B cell (primary cell): ENCODE data around the gene ZNF438. TPM values are rescaled to one million over a fixed set of nuclear protein-coding genes. Genes with fewer than 3 reads are reported as not detected.

ENCODE experiments used
- ATAC-seq: fragments of 200-7000 bp; cut with Tn5 transposase; one replicate; pipeline ENCODE4 v1.10.0; 2021; ENCODE audit warnings: low read depth, mild to moderate bottlenecking, moderate number of reproducible peaks, moderate library complexity
- CTCF ChIA-PET: fragments of 350-600 bp; sonication (Branson Sonifier 250); formaldehyde crosslinking; loops from one replicate; lab custom pipeline; 2021; ENCODE audit warnings: antibody characterized with exemption, inconsistent platforms; lab: Charles Lee
- POLR2A ChIA-PET: fragments of 350-600 bp; sonication (Branson Sonifier 250); formaldehyde crosslinking; loops from one replicate; lab custom pipeline; 2021; ENCODE audit warnings: antibody characterized with exemption; lab: Charles Lee
- DNase-seq: peaks from one replicate; pipeline ENCODE4 v3.0.0; 2013
- H2AFZ ChIP-seq: 2 replicates; pipeline ENCODE4 v1.6.1; 2012; ENCODE audit warnings: mild to moderate bottlenecking, low read depth, low read length; ENCODE audit not compliant: insufficient read depth, poor library complexity, severe bottlenecking
- H3K27ac ChIP-seq, 2 donors: 1 replicate in 1 of 2; 2 replicates in 1 of 2; pipeline ENCODE4 v1.5.1; 2012 to 2013; ENCODE audit warnings: low read length in 2 of 2, mild to moderate bottlenecking in 2 of 2, moderate library complexity in 1 of 2
- H3K27me3 ChIP-seq, 4 experiments: fragments of 200-600 bp in 1 of 4; sonication (generic) in 1 of 4; replicated peaks in 1 of 4; 1 replicate in 2 of 4; 2 replicates in 2 of 4; pipeline versions ENCODE4 v1.6.1 to v1.7.0; 2013 to 2016; ENCODE audit warnings: low read length in 3 of 4, mild to moderate bottlenecking in 2 of 4, mixed read lengths in 1 of 4, moderate library complexity in 1 of 4; ENCODE audit not compliant: insufficient read depth in 4 of 4, control insufficient read depth in 3 of 4; ENCODE audit errors: control extremely low read depth in 1 of 4
- H3K36me3 ChIP-seq, 2 experiments: replicated peaks in 1 of 2; 1 replicate in 1 of 2; 2 replicates in 1 of 2; pipeline versions ENCODE4 v1.6.1 to v1.7.1; 2013; ENCODE audit warnings: low read length in 1 of 2; ENCODE audit not compliant: insufficient read depth in 2 of 2, control insufficient read depth in 1 of 2; ENCODE audit errors: control extremely low read depth in 1 of 2, extremely low read depth in 1 of 2
- H3K4me1 ChIP-seq, 2 donors: fragments of 200-600 bp in 1 of 2; sonication (generic) in 1 of 2; 1 replicate in 1 of 2; 2 replicates in 1 of 2; pipeline versions ENCODE4 v1.5.1 to v1.6.1; 2013 to 2017; ENCODE audit warnings: low read length in 2 of 2; ENCODE audit not compliant: control insufficient read depth in 2 of 2, insufficient read depth in 2 of 2
- H3K4me2 ChIP-seq: replicated peaks from 2 replicates; pipeline ENCODE3; 2012; ENCODE audit warnings: mild to moderate bottlenecking, low read depth, low read length; ENCODE audit not compliant: poor library complexity, severe bottlenecking
- H3K4me3 ChIP-seq, 5 experiments: fragments of 200-600 bp in 1 of 5; sonication (generic) in 1 of 5; 1 replicate in 3 of 5; 2 replicates in 2 of 5; pipeline versions ENCODE4 v1.5.1 to v1.7.0; 2011 to 2016; ENCODE audit warnings: low read length in 4 of 5, mild to moderate bottlenecking in 4 of 5, low read depth in 2 of 5, control low read depth in 1 of 5, moderate library complexity in 1 of 5; ENCODE audit not compliant: insufficient read depth in 1 of 5; ENCODE audit errors: control extremely low read depth in 1 of 5, extremely low read depth in 1 of 5
- H3K79me2 ChIP-seq: fragments of 200-600 bp; sonication (generic); one replicate; pipeline ENCODE4 v1.6.0; 2016; ENCODE audit warnings: low read length; ENCODE audit not compliant: control insufficient read depth, insufficient read depth
- H3K9ac ChIP-seq: fragments of 200-600 bp; sonication (generic); 2 replicates; pipeline ENCODE4 v1.6.1; 2017; ENCODE audit warnings: mild to moderate bottlenecking, low read length, moderate library complexity
- H3K9me3 ChIP-seq, 3 donors: one replicate each; pipeline versions ENCODE4 v1.6.1 to v1.7.1; 2013; ENCODE audit warnings: low read length in 2 of 3; ENCODE audit not compliant: control insufficient read depth in 2 of 3, insufficient read depth in 1 of 3; ENCODE audit errors: control extremely low read depth in 1 of 3
- H4K20me1 ChIP-seq: 2 replicates; pipeline ENCODE4 v1.6.0; 2012; ENCODE audit warnings: mild to moderate bottlenecking, low read length; ENCODE audit not compliant: insufficient read depth, control insufficient read depth, poor library complexity, severe bottlenecking
- H3K27ac Mint-ChIP-seq: one replicate; pipeline ENCODE4 v1.8.0; 2021; ENCODE audit warnings: mixed read lengths
- H3K27me3 Mint-ChIP-seq: one replicate; pipeline ENCODE4 v1.8.0; 2021; ENCODE audit warnings: mixed read lengths
- H3K4me1 Mint-ChIP-seq: one replicate; pipeline ENCODE4 v1.8.0; 2021; ENCODE audit warnings: mixed read lengths
- H3K4me3 Mint-ChIP-seq: one replicate; pipeline ENCODE4 v1.8.0; 2021; ENCODE audit warnings: mixed read lengths
- H3K9me3 Mint-ChIP-seq: one replicate; pipeline ENCODE4 v1.8.0; 2022; ENCODE audit warnings: mixed read lengths; ENCODE audit not compliant: insufficient read depth
- EZH2 ChIP-seq: IDR thresholded peaks from 2 replicates; pipeline ENCODE4 v1.6.1; 2012; ENCODE audit warnings: borderline replicate concordance, low read depth, mild to moderate bottlenecking, moderate library complexity, low read length; ENCODE audit not compliant: insufficient read depth, poor library complexity, severe bottlenecking
- WGBS: methylation state at CpG from one replicate; pipeline ENCODE4 v1.1.5; 2013; ENCODE audit warnings: missing lambda C conversion rate; ENCODE audit not compliant: insufficient coverage; 5-methylcytosine and 5-hydroxymethylcytosine counted together
- intact Hi-C: fragments of 100-400 bp; cut with micrococcal nuclease; formaldehyde crosslinking; loops from one replicate; pipeline ENCODE4 v1.10.0; 2022
- polyA plus RNA-seq: library from polyadenylated mRNA; depleted of rRNA; stranded (reverse); fragments of >200 nt; gene quantifications from 2 replicates; pipeline ENCODE4 v1.2.3, GENCODE V29; 2012
- total RNA-seq, 2 donors: library from RNA; stranded (reverse); fragments of 120-200 nt in 1 of 2; gene quantifications; 1 replicate in 1 of 2; 2 replicates in 1 of 2; pipeline versions ENCODE4 v1.2.3 to v1.2.4, GENCODE V29; 2013 to 2022
- TF ChIP-seq, protein P1 (sequence below): fragments of 200-600 bp; IDR thresholded peaks from one replicate; pipeline ENCODE4 v1.8.0; 2022; ENCODE audit warnings: antibody characterized with exemption, mild to moderate bottlenecking

ZNF438 gene
- total and polyA plus RNA-seq, 2 donors (not counting 1 experiment from before 2014, with no cell fraction given), result 2.0 to 3.7 TPM

DNA sequence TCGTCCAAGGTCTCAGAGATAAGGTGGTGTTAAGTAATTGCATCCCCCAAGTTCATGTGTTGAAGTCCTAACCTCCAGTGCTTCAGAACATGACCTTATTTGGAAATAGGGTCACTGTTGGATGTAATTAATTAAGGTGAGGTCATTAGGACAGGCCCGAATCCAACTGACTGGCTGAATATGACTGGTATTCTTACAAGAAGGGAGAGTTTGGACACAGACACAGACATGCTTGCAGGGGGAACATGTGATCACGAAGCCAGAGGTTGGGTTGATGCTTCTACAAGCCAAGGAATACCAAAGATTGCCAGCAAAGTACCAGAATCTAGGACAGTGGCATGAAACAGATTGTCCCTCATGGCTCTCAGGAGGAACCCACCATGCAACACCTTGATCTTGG lies 228.6 kb downstream of the ZNF438 start:
- WGBS, result 100% methylated on average over 2 of the region's 3 CpGs
- Mint-ChIP-seq H3K4me3 (no peak overlapping the region), H3K27me3 (peaks cover 3% of the 10 kb centered on the region), H3K9me3 (no peaks in the 10 kb centered on the region), H3K4me1 (no peaks in the 10 kb centered on the region), H3K27ac (no peak overlapping the region)
- H3K9ac ChIP-seq, result no peak overlapping the region
- ATAC-seq, result no peak
- no peaks in the 10 kb centered on the region for H3K79me2 ChIP-seq
- H3K27me3 ChIP-seq, result no peaks in the 10 kb centered on the region
- no peaks in the 10 kb centered on the region for H3K4me1 ChIP-seq
- no peak overlapping the region for H3K4me2 ChIP-seq
- no peaks in the 10 kb centered on the region for H3K9me3 ChIP-seq
- POLR2A ChIA-PET, result no interaction called here
- CTCF ChIA-PET, result no interaction called here
- no peak overlapping the region for H2AFZ ChIP-seq
- intact Hi-C loops, result no loop called here
- no peak for DNase-seq
- TF ChIP-seq EZH2, result no peak
- TF ChIP-seq, protein P1, sequence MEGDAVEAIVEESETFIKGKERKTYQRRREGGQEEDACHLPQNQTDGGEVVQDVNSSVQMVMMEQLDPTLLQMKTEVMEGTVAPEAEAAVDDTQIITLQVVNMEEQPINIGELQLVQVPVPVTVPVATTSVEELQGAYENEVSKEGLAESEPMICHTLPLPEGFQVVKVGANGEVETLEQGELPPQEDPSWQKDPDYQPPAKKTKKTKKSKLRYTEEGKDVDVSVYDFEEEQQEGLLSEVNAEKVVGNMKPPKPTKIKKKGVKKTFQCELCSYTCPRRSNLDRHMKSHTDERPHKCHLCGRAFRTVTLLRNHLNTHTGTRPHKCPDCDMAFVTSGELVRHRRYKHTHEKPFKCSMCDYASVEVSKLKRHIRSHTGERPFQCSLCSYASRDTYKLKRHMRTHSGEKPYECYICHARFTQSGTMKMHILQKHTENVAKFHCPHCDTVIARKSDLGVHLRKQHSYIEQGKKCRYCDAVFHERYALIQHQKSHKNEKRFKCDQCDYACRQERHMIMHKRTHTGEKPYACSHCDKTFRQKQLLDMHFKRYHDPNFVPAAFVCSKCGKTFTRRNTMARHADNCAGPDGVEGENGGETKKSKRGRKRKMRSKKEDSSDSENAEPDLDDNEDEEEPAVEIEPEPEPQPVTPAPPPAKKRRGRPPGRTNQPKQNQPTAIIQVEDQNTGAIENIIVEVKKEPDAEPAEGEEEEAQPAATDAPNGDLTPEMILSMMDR, result no peak
- H3K27ac ChIP-seq, result no peak overlapping the region
- H3K36me3 ChIP-seq, result no peaks in the 10 kb centered on the region
- H3K4me3 ChIP-seq, result no peak overlapping the region
- H4K20me1 ChIP-seq, result no peaks in the 10 kb centered on the region

DNA sequence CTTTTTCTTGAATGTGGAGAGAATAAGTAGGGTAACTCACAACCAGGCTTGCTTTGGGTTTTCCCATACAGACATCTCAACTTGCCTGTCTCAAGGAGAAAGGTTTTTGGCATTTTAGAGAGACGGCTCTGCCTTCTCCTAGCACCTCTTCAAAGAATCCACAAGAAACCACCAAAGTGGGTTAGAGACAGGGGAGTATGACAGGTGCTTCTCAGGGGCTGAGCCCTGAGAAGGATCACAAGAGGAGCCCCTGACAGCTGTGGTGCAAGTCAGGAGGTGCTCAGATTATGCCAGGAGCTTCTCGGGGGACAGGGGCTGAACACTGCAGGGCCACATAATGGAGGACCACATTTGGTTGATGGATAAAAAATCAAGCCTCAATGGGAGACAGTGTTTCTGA lies 231.3 kb downstream of the ZNF438 start:
- H3K9me3 ChIP-seq, result no peaks in the 10 kb centered on the region
- no peak overlapping the region for H3K27ac ChIP-seq
- no peaks in the 10 kb centered on the region for H3K4me1 ChIP-seq
- no peak overlapping the region for H3K4me3 ChIP-seq
- no peaks in the 10 kb centered on the region for H3K79me2 ChIP-seq
- no peaks in the 10 kb centered on the region for H3K4me1 Mint-ChIP-seq
- WGBS, result 100% methylated on average over 1 of the region's 2 CpGs
- H3K36me3 ChIP-seq, result no peaks in the 10 kb centered on the region
- intact Hi-C loops, result no loop called here
- H3K27me3 ChIP-seq, result no peaks in the 10 kb centered on the region
- no peaks in the 10 kb centered on the region for H4K20me1 ChIP-seq
- CTCF ChIA-PET, result no interaction called here
- H3K9ac ChIP-seq, result no peak overlapping the region
- no peaks in the 10 kb centered on the region for H3K9me3 Mint-ChIP-seq
- H2AFZ ChIP-seq, result no peak overlapping the region
- TF ChIP-seq, protein P1, result no peak
- no peak for TF ChIP-seq EZH2
- no peak overlapping the region for H3K4me3 Mint-ChIP-seq
- ATAC-seq (no peak), DNase-seq (no peak)
- H3K4me2 ChIP-seq, result no peak overlapping the region
- H3K27ac Mint-ChIP-seq, result no peak overlapping the region
- POLR2A ChIA-PET, result no interaction called here
- peaks cover 3% of the 10 kb centered on the region for H3K27me3 Mint-ChIP-seq
